NCI-H446 (cell line): ENCODE measurements around the gene TIAM1.
A peak's percentile ranks its signal among the peaks of the same experiment; 100 is the strongest.

ENCODE experiments used
- DNase-seq, 2 experiments: peaks; one replicate each; lab custom pipeline; 2025; lab: John Stamatoyannopoulos, UW

Gene TIAM1

DNA sequence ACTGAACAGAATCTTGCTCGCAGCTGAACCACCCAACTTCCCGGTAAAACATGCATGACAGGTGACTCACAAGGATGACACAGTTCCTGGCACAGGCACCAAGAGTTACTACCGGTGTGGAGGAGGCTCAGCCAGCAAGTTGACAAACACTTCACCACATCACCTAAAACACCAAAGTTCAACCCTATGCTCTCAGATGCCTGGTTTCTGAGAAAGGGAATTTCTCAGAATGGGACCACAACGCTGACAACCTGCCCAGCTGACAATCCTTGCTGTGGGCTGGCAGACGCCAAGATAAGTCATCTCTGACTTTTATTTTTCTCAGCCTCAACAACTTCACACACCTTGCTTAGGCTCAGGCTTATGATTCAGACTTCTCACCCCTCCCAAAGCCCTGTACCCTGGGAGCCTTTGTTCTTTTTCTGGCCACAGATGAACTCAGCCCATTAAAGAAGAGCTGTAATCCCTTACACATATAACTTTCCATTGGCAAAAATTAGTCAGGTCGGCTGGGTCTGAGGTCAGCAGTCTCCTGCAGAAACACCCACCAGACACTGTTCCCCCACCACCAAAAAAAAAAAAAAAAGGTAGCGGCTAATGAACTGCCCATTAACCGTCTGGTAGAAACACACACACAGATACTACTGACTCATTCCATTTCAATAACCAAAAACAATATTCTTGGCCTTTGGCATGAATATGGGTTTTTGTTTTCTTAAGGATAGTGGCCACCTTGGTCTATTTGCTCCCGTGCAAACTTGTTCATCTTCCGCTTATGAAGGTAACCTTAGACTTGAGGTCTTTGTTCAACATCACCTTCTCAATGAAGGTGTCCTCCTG, 10.8 kb upstream of the TIAM1 start:
- DNase-seq = no peak

DNA sequence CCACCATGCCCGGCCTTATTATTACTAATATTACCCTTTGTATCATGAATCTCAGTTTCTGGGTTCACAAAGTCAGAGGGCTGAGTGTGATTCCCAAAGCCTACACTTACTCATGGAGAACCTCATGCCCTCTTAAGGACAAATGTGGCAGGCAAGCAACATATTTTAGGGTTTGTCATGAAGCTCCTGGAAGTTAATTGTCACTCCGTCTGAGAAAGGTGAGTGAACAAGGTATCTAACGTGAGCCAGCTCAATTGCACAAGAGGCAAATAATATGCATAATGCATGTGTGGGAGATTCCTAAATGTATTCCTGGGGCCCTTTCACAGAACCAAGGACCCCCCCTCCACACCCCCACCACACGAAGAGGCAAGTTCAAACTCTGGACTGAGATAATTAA, 10.1 kb upstream of the TIAM1 start:
- no peak for DNase-seq

DNA sequence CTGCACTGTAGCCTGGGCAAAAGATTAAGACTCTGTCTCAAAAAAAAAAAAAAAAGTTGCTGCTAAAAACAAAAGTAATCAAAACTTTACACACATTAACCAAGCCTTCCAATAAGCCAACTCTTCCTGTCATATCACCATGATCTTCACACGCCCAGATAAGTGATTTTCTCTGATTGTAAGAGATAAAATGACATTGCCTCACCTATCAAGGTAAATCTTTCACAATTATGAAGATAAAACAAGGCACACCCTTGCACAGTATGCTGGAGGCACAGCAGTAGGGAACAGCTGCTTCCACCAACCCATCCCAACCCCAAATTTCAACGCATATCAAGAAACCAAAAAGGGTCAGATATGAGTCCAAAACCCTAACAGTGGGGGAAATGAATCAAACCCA, 8.8 kb upstream of the TIAM1 start:
- no peak for DNase-seq

DNA sequence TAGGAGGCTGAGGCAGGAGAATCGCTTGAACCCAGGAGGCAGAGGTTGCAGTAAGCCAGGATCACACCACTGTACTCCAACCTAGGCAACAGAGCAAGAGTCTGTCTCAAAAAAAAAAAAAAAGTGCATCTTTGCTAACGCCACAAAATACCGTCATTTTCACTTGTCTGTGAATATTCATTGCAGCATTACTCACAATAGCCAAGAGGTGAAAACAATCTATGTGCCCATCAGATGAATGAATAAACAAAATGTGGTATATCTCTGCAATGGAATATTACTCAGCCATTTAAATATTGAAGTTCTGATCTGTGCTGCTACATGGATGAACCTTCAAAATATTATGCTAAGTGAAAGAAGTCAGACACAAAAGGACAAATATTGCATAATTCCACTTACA, 7.9 kb upstream of the TIAM1 start:
- DNase-seq = no peak

DNA sequence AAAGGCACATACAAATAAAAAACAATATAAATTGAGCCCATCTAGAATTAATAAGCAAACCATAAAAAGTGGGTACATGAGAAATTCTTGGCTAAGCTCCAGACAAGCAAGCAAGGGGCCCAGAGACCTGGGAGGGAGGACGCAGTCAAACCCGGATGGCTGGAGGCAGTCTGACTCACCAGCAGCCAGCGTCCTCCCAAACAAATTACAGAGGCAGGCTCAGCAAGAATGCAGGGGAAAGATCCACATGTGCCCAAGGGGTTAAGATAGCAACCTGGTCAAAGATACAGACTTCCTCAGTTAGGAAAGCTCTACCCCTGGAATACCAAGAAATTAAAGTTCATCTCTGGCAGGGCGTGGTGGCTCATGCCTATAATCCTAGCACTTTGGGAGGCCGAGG, 7.4 kb upstream of the TIAM1 start:
- no peak for DNase-seq

DNA sequence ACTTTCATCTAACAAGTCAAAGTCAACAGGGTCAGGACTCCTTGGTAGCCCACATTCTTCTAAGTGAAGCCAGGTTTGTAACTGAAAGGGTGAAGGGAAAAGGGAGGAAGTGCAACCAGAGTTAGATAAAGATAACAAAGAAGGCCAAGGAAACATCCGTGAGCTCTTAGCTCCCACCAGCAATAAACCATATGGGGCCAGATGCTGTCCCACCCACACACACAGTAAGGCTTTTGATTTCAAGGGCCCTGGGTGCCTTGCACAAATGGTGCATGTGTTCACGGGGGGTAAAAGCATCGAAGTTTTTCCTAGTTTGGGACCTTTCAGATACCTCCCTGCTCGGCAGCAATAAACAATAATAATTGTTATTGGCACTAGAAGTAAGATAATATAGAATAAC, 5.1 kb upstream of the TIAM1 start:
- no peak for DNase-seq

DNA sequence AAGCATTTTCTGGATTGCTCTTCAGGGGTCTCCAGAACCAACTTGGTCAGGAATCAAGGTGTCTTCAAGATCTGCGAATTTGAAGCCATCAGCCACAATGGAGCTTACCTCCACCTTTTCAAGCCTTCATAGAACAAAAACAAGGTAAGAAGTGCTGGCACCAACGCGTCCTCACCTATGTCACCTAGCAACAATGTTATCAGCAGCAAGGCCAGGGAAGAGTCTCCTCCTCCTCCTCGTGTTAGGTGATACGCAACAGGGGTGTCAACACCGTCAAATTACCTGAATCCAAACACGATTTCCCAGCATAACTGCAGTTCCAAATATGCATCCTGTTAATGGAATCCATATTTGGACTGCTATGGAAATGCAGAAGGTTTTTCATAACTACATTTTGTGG, 4.1 kb upstream of the TIAM1 start:
- DNase-seq = no peak

DNA sequence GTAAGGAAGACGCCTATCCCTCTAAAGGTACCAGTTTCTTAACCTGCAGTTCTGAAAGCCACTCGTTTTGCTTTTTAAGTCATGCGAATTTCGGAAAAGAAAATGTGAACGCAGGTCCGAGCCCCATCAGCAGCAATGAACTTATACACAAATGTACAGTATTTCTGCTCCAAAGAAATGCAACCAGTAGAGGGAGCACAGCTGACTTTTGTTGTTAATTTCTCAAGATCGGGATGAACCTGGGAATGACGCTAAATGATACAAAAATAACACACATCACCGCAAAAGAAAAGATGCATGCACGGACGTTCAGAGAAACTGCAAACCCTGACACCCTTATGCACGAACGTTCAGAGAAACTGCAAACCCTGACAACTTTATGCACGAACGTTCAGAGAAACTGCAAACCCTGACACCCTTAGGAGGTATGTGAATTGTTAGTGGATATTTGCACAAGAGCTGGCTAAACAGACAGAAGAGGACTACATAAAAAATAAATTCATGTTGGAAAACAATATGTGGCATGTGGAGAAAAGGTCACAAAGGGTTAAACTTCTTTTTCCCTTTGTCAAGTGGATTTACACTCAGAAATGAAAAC, 3.5 kb upstream of the TIAM1 start:
- DNase-seq = peak in 1 of 2 experiments; percentile 49

DNA sequence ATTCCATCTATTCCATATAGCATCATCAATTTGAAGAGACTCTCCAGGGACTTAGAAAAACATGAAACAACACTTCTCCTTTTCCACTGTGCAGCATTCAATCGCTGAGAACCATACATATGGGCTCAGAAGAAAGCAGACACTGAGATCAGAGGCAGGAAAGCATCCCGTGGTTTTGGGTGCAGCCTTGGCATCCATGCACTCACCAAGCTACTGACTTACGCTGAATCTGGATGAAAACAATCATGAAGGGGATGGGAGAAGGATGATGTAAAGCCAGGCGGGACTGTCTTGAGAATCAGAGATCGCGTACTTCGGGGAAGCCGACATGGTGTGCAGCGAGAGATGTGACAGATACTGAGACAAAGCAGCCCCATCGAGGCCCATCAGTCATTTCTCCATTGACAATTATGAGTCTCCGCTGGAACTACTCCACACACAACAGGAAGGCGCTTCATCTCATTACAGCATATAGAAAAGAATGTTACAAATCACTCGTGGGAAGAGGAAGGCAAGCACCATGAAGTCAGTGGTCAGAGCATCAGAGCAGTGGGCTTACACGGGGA, 2.3 kb upstream of the TIAM1 start:
- no peak for DNase-seq

DNA sequence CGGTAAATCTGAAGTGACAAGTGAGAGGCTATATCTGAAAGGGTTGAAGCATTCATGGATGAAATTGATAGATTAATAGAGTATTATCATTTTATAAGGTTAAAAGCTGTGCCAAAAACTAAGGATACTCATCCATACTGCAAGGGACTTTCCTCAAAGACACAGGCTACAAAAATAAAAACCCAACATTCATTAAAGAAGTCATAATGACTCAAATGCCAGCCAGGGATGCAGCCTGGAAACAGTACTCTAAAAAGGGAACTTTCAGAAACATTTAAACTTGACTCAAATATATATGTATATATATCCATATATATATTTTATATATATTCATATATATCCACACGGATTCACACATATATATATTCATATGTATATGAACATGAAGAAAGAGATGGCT, 1.1 kb upstream of the TIAM1 start:
- no peak for DNase-seq

DNA sequence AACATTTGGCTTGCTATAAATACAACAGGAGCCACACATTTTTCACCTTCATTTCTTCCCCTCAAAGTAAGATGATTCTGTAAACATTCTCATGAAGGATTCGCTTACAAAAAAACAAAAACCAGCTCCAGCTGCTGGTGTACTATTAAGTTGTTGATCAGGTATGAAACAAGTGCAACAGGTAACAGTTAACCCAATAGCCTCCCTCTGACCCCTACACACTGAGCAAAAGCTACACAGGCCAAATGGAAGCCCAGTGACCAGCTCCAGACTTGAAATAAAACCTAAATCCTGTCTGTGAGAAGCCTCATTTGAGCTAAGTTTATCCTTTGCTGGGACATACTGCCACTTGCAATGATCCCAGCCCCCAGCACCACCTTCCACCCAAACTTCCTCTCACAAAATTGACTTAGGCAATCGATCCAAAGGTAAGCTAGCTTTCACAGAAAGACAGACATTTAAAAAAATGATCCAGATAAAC, 991 bp downstream of the TIAM1 start:
- no peak for DNase-seq

DNA sequence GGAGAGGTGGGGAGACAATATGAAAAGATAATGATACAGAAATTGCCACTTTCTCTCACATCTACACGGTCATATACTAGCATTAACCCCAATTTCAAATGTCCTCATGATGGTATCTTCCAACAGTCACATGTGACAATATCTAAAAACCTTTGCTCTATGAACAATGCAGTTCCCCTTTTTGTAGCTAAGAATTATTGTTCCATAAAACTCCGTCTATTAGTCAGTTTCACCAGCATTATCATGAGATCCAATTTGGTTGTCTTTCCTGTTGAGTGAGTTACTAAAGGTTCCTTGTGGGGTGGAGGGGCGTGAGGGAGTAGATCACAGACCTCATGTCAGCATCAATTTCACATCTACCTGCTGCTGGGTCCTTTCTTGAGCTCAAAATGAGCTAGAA, 1.7 kb downstream of the TIAM1 start:
- no peak for DNase-seq

DNA sequence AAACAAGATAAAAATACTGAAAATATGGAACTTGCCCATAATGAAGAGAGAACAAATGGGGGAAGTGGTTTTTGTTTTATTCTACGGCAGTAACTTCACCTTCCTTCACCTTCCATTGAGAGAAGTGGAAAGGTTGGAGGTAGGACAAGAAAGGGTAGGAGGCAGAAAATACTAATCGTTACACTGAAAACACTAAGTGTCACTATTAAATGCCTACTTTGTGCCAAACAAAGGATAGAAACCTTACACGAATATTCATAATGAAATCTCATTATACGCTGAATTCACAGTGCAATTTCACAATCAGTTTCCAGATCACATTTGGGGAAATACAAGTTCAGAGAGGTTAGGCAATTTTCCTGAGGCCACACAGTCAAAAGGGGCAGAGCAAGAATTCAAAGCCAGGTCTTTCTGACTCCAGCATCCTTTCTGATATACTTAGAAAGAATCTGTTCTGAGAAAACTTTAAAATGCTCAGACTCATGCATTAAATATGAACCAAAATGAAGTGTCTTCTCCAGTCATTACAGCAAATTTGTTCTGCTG, 3.0 kb downstream of the TIAM1 start:
- DNase-seq = no peak

DNA sequence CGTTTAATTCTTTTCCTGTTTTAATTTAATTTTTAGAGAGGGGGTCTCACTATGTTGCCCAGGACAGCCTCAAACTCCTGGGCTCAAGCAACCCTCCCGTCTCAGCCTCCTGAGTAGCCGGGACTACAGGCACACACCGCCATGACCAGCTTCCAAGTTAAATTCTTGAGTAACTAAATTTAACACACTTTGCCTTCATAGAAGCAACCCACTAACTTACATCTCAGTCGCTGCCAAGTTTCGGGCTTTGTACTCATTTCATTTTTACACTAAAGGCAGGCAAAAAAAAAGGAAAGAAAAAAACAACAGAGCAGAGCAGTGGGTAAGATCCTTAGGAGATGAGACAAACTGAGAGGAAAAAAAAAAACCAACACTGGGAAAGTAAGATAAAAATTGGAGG, 3.5 kb downstream of the TIAM1 start:
- DNase-seq = no peak

DNA sequence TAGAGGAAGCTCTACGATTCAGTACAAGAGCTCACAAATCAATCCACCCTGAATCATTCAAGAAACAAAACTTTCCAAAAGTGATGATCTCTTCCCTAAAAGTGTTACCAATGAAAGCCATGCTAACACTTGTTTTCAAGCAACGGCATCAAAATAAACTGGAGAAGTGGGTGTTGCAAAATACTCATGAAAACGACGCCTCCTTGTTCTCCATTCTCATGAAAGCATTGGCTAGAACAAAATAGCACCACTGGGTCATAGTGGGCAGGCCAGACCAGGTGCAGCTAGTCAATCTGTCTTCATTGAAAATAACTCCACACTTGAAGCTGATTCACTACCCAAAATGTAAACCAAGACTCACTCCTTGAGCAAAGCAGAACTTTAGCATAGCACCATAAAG, 4.3 kb downstream of the TIAM1 start:
- DNase-seq = no peak

DNA sequence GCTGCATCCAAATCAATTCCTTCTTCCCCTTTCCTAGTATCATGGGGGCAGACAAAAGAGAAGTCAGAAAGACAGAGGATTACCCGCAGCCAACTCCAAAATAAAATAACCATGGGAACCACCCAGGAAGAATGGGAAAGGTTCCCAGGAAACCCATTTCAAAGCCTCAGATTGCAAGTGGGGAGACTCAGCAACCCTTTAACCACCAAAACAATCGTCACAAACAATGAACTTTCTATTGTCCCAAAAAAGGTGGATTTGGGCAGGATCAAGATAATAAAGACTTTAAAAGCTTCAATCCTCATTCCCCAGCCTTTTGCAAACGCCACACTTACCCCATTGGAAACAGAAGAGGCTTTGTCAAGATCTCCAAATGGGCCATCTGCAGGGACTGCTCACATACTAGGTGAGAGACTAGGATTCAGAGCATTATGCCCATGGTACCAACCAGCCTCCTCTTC, 5.1 kb downstream of the TIAM1 start:
- DNase-seq = no peak

DNA sequence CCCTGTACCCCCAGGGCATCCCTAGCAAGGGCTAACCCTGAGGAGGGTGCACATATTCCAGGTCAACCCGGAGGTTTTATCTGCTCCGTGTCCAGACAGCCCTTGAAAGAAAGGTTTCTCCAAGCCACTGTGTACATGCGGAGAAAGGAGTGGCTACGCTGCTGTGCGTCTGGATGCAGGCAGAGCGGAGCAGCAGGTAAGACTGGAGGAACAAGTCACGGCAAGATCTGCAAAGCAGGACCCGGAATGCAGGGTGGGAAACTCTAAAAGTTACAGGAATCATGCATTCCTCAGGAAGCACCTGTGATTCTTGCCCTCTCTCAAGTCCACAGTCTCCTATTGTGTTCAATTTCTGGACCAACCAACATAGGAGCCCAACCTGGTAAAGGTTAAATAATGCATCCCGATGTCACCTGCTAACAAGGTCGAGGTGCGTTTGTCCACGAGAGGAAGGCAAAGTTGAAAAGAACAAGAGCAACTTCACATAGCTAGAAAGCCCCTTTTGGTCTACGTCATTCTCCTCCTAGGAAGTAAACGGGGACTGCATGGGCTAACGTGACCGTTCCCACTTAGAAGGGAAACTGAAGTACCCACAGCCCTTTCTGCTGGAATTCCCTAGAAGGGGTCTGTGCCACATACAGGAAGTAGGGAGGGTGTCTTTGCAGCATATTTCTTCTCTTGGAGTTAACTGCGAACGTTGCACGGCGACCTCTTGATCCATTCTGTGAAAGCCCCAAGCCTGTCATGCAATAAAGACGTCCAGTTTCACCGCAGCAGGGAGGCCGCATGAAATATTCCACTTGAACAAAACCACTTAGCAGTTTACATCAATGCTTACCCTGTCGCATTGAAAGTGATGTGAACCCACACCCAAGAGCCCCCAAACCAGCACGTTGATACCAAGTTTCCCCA, 5.8 kb downstream of the TIAM1 start:
- no peak for DNase-seq

DNA sequence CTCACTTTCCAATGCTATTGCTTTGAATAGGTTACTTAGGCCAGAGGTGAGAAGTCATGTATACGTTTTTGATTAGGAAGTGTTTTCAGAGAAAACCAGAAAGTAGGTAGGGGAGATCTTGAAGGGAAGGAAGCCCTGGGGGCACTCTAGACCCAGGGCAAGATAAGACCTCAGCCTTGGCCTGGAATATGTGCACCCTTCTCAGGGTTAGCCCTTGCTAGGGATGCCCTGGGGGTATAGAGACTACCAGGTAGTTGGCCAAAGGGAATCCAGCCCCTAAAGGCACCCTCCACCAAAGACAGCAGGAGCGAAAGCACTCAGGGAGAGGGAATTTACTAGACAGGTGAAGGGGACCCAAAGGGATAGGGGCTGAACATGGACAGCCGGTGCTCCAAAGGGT, 7.0 kb downstream of the TIAM1 start:
- DNase-seq = no peak

DNA sequence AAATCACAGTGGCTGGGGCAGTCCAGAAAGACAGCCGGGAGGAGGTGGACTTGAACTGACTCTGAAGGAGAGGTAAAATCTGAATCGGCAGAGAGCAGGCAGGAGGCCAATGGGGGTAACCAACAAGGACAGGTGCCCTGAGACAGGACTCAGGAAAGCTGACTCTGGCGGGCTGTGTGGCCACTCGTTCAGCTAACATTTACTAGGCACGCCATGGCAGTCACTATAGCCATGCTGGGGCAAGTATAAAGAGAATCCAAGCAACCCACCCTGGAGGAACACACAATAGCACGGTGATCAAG, 7.4 kb downstream of the TIAM1 start:
- DNase-seq = no peak

DNA sequence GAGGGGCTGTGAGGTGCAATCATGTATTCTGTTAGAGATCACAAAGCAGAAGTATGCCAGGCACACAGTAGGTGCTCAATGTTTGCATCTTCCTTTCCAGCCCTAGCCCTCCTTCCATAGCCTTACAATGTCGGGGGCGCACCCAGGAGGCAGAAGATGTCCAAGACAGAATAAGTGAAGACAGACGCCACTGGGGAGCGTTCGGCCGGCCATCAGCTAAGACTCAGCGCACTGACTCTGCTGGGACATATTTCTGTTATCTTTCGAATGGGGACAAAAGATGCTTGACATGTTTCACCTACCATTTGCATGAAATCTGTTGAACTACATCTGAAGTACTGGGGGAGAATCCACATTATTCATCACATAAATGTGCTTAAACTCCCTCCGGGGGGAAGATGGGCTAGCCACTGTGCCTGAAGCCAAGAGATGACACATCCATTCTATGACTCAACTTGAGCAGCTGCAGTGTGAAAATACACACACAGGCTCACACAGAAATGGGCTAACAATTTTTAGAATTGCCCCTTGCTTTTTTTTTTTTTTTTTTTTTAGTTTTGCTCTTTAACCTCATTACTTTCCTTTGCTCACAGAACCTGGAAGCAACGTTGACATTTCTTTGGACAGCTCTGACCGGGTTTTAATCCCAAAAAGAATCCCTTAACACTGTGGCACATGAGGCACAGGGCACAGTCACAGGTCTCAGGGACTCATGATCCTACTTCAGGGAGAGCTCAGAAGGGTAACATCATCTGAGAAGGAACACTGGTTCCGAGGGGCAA, 7.9 kb downstream of the TIAM1 start:
- peak; percentile 57 to 75 for DNase-seq

DNA sequence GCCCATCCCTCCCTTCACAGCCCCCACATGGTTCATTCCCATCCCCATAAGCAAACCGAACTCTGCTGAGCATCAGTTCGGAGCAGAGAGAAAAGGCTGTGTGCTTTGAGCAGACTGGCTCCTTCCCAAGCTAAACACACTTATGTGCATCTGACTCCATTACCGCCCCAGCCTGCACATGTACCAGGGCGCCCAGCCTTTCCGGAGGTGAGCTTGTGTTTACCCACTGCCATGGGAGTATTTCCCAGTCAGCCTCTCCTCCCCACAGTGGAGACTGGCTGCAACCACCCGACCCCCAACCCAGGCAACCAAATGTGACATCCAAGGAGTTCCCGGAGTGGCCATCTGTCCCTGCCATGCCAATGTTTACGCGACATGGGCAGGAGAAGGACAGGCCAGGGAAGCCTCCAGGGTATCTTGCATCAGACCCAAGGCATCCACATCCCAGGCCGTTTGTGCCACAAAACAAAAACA, 9.4 kb downstream of the TIAM1 start:
- DNase-seq = peak in 1 of 2 experiments; percentile 58
